GM18526 (cell line): ENCODE measurements around the gene RNF223.

Source experiments
- POLR2A ChIP-seq: IDR thresholded peaks from 3 replicates; pipeline ENCODE4 v1.6.1; 2011; ENCODE audit not compliant: insufficient read length; ENCODE audit errors: extremely low read depth

Gene RNF223

DNA sequence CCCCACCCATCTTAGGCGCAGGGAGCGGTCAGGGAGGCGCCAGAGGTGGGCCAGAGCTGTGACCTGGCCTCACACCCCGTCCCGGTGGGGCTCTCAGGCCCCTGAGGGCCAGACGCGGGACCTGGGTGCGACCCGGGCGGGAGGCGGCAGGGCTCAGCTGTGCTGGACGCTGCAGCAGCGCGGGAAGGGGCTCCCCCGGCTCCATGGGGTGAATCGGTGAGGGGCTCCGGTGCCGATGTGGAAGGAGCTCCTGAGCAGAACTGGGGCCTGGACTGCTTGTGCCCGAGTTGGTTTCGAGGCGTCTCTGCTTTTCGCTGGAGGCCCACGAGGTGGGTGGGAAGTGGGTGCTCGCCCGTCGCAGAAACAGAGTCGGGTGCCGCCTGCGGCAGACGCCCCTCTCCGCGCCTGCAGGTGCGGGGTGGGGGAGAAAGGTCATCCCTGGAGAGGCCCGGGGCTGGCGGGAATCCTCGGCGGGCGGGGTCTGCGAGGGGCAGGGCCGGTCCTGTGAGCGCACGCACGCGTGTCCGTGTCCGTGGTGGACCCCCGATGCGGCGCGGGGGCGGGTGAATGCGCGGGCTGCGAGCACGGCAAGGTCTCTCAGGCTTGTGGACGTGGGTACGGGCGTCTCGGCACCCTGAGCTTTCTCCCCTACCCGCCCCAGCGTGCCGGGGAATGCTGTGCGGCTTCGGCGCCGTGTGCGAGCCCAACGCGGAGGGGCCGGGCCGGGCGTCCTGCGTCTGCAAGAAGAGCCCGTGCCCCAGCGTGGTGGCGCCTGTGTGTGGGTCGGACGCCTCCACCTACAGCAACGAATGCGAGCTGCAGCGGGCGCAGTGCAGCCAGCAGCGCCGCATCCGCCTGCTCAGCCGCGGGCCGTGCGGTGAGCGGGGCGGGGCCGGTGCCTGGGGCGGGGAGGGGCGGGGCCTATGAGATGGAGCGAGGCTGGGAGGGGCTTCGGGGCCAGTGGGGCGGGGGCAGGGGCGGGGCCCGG is 33.8 kb downstream of the RNF223 start:
- no peak for TF ChIP-seq POLR2A

GRCh38 chr1:1039145-1039910 is 34.8 kb downstream of the RNF223 start:
- TF ChIP-seq POLR2A, result no peak

- TF ChIP-seq POLR2A, result no peak
Measured at GRCh38 chr1:1038694-1039093, 35.4 kb downstream of the RNF223 start.

DNA sequence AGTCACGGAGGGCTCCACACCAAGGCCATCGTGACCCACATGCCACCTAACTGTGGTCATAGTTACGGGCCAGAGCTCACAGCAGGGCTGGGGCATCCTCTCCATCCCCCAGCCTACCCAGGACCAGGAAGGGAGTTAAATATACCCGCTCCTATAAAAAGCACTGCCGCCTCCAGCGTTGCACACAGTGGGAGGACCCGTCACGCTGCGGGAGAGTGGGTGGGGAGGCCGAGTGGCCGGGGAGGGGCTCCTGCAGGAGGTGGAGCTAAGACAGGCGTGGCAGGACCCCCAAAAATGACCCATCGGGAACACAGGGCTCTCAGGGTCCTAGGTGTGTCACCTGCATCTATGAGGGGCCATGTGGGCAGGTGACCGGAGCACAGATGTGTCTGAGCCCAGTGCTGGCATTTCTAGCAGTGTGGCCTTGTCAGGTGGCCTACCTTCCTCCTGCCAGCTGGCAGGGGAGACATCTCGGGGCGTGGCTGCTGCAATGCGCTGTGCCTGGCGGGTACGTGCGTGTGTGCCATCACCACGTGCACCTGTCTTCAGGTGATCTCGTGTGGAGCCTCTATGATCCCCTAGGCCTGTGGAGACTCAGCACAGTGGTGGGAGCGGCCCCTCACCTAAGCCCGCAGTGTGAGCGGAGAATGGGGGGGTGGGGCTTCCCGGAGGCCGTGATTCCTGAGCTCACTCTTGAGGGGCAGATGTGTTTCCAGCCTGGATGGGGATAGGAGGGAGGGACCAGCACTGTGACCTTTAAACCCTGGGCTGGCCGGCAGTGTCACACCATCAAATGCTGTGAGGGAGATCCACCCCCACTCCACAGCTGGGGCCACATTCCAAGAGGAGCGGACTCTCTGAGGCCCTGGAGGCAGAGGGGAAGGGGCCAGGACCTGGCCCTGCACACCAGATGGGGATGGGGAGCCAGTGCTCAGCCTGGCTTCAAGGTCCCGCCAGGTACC is 36.5 kb downstream of the RNF223 start:
- TF ChIP-seq POLR2A, result no peak

- no peak for TF ChIP-seq POLR2A
Measured at GRCh38 chr1:1035291-1035943, 38.7 kb downstream of the RNF223 start.

GRCh38 chr1:1034439-1034781 is 39.7 kb downstream of the RNF223 start:
- no peak for TF ChIP-seq POLR2A

- TF ChIP-seq POLR2A, result no peak
Measured at GRCh38 chr1:1033731-1034438, 40.2 kb downstream of the RNF223 start.

- TF ChIP-seq POLR2A, result no peak
Measured at GRCh38 chr1:1033009-1033587, 41.0 kb downstream of the RNF223 start.

GRCh38 chr1:1032424-1032823 is 41.7 kb downstream of the RNF223 start:
- no peak for TF ChIP-seq POLR2A

DNA sequence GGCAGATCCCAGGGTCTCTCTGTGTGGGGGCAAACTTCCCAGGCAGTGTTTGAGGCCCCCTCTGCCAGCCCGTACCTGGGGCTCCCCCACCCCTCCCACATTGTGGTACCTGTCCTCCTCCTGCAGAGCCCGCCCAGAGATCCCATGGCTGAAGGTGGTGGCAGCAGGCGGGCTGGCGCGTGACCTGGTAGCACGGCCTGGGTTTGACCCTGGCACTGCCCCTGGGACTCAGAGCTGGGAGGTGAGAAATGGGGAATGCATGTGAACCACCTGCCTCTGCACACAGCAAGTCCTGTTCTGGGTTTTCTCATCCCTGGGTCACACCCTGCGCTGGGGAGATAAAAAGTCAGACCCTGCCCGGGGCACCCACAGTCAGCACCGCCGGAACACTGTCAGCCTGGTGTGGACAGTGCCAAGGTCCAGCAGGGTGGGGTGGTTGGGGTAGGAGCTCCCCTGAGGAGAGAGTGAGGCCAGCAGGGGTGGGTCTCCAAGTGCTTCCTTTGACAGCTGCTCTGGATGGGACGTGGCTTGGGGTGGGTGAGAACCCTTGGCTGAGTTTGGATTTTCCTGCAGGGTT is 42.4 kb downstream of the RNF223 start:
- TF ChIP-seq POLR2A, result no peak

- TF ChIP-seq POLR2A, result no peak
Measured at GRCh38 chr1:1027791-1028190, 46.3 kb downstream of the RNF223 start.

DNA sequence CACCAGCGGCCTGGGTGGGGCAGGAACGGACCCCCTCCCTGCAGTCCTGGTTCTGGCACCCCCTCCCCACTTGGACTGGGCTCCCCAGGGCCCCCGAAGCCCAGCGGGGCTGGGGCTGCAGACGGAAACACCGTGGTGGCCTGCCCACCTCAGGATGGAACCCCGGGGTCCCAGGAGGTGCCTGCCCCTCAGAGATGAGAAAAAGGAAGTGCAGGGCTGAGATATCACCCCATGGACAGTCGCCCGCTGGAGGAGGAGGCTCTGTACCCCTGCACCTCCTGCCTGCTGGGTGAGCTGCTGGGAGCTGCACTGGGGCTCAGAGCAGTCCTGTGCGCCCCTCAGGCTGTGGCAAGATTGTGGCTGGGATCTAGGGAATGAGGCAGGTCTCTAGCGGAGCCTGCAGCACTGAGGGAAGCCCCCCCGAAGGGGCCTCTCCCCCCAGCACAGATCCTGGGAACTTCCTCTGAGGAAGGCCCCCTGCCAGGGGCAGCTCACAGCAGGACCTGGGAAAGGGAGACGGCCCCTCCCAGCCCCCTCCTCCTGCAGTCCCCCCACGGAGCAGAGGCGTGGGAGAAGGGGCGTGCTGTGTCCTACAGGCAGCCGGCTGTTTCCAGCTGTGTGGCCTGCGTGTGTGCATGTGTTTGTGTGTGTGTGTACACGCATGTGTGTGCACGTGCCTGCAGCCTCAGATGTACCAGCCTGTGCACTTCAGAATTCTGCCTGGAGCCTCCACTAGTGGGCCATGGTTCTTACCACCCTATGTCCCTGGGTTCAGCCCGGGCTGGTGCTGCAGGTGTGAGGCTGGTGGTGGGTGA is 47.3 kb downstream of the RNF223 start:
- TF ChIP-seq POLR2A, result no peak
